Cerebellar cortex (tissue), 1 donor: ENCODE results near the gene SPRR5.

Source experiments
- DNase-seq: peaks from one replicate; pipeline ENCODE4 v3.0.0-alpha.2; 2015; ENCODE audit warnings: low spot score

Gene SPRR5

GRCh38 chr1:152946651-152947256 lies at the start of gene SPRR5:
Gene SPRR5 (plus strand): TSS chr1:152947206. CDS start chr1:152948555, 1,349 bp downstream.
- DNase-seq = no peak

GRCh38 chr1:152899027-152899426 lies 48.0 kb upstream of the SPRR5 start:
- no peak for DNase-seq

GRCh38 chr1:152899883-152900282 lies 47.1 kb upstream of the SPRR5 start:
- no peak for DNase-seq

GRCh38 chr1:152901631-152902030 lies 45.4 kb upstream of the SPRR5 start:
- no peak for DNase-seq

- no peak for DNase-seq
Measured at GRCh38 chr1:152902636-152903035, 44.4 kb upstream of the SPRR5 start.

GRCh38 chr1:152904688-152905440 lies 42.1 kb upstream of the SPRR5 start:
- no peak for DNase-seq

- DNase-seq = no peak
Measured at GRCh38 chr1:152906023-152906565, 40.9 kb upstream of the SPRR5 start.

GRCh38 chr1:152907686-152908601 lies 39.1 kb upstream of the SPRR5 start, which contains the start of gene IVL:
Gene IVL (plus strand): TSS chr1:152908546. CDS start chr1:152909798, 1,252 bp downstream.
- no peak for DNase-seq

GRCh38 chr1:152909206-152909605 lies 37.8 kb upstream of the SPRR5 start:
- DNase-seq = no peak

- DNase-seq = no peak
Measured at GRCh38 chr1:152912471-152912870, 34.5 kb upstream of the SPRR5 start.

GRCh38 chr1:152912900-152913299 lies 34.1 kb upstream of the SPRR5 start:
- DNase-seq = no peak

GRCh38 chr1:152917794-152918193 lies 29.2 kb upstream of the SPRR5 start:
- DNase-seq = no peak

GRCh38 chr1:152919071-152919470 lies 27.9 kb upstream of the SPRR5 start:
- DNase-seq = no peak

- no peak for DNase-seq
Measured at GRCh38 chr1:152924191-152924590, 22.8 kb upstream of the SPRR5 start.

GRCh38 chr1:152926091-152926490 lies 20.9 kb upstream of the SPRR5 start:
- DNase-seq = no peak

GRCh38 chr1:152928671-152929070 lies 18.3 kb upstream of the SPRR5 start:
- DNase-seq = no peak

- no peak for DNase-seq
Measured at GRCh38 chr1:152932170-152932811, 14.7 kb upstream of the SPRR5 start.

GRCh38 chr1:152933196-152933595 lies 13.8 kb upstream of the SPRR5 start:
- DNase-seq = no peak

- DNase-seq = no peak
Measured at GRCh38 chr1:152940614-152941013, 6.4 kb upstream of the SPRR5 start.

GRCh38 chr1:152941037-152941711 lies 5.8 kb upstream of the SPRR5 start:
- no peak for DNase-seq

GRCh38 chr1:152942161-152942560 lies 4.8 kb upstream of the SPRR5 start:
- DNase-seq = peak; percentile 31
